Kidney epithelial cell (primary cell): Measurements from ENCODE around the gene STAT3. TPM values are rescaled to one million over a fixed set of nuclear protein-coding genes. Genes with fewer than 3 reads are reported as not detected.

Source experiments
- DNase-seq: peaks from one replicate; pipeline ENCODE4 v3.0.0-alpha.2; 2010; ENCODE audit warnings: low read depth
- H3K27me3 ChIP-seq: 2 replicates; pipeline ENCODE4 v1.6.0; 2011; ENCODE audit warnings: low read length; ENCODE audit not compliant: control insufficient read depth, insufficient read depth
- H3K36me3 ChIP-seq: 2 replicates; pipeline ENCODE4 v1.5.1; 2011; ENCODE audit warnings: low read length; ENCODE audit not compliant: control insufficient read depth, insufficient read depth
- H3K4me3 ChIP-seq: 2 replicates; pipeline ENCODE4 v1.5.1; 2011; ENCODE audit warnings: low read depth, mild to moderate bottlenecking, control low read depth, low read length
- total RNA-seq: library from RNA; depleted of rRNA; stranded (reverse); fragments of >200 nt; gene quantifications from 2 replicates; pipeline ENCODE4 v1.2.3, GENCODE V29; 2015
- TF ChIP-seq, protein P1 (sequence below): IDR thresholded peaks from 2 replicates; pipeline ENCODE4 v1.5.1; 2011; ENCODE audit warnings: mild to moderate bottlenecking, moderate library complexity, low read length, control low read depth, inconsistent platforms; ENCODE audit not compliant: insufficient read depth, poor library complexity, severe bottlenecking

STAT3 gene
- total RNA-seq, 1 donor from 2014 or later, result 74.9 TPM

- TF ChIP-seq, protein P1, sequence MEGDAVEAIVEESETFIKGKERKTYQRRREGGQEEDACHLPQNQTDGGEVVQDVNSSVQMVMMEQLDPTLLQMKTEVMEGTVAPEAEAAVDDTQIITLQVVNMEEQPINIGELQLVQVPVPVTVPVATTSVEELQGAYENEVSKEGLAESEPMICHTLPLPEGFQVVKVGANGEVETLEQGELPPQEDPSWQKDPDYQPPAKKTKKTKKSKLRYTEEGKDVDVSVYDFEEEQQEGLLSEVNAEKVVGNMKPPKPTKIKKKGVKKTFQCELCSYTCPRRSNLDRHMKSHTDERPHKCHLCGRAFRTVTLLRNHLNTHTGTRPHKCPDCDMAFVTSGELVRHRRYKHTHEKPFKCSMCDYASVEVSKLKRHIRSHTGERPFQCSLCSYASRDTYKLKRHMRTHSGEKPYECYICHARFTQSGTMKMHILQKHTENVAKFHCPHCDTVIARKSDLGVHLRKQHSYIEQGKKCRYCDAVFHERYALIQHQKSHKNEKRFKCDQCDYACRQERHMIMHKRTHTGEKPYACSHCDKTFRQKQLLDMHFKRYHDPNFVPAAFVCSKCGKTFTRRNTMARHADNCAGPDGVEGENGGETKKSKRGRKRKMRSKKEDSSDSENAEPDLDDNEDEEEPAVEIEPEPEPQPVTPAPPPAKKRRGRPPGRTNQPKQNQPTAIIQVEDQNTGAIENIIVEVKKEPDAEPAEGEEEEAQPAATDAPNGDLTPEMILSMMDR, result no peak
- Histone ChIP-seq H3K4me3 (no peak overlapping the region), H3K36me3 (no peaks in the 10 kb centered on the region), H3K27me3 (no peaks in the 10 kb centered on the region)
- no peak for DNase-seq
Observed at GRCh38 chr17:42347198-42347597, 41.0 kb downstream of the STAT3 start.

DNA sequence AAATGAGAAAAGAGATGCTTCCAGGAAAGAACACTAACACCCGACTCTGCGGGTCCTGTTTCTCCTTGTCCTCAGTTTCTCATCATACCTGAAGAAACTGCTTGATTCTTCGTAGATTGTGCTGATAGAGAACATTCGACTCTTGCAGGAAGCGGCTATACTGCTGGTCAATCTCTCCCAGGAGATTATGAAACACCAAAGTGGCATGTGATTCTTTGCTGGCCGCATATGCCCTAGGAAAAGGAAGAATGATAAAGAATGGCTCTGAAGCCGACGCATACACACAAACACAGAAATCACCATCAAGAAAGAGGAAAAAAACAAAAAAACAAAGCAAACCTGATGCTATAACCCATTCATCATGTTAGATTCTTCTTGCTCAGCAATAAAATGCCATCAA is 41.8 kb downstream of the STAT3 start:
- Histone ChIP-seq H3K4me3 (no peak overlapping the region), H3K27me3 (no peaks in the 10 kb centered on the region), H3K36me3 (no peaks in the 10 kb centered on the region)
- DNase-seq, result no peak
- TF ChIP-seq, protein P1, result no peak

GRCh38 chr17:42345396-42346073 is 42.7 kb downstream of the STAT3 start:
- no peak for DNase-seq
- no peaks in the 10 kb centered on the region for H3K36me3 ChIP-seq
- H3K27me3 ChIP-seq, result no peaks in the 10 kb centered on the region
- H3K4me3 ChIP-seq, result no peak overlapping the region
- TF ChIP-seq, protein P1, result no peak

DNA sequence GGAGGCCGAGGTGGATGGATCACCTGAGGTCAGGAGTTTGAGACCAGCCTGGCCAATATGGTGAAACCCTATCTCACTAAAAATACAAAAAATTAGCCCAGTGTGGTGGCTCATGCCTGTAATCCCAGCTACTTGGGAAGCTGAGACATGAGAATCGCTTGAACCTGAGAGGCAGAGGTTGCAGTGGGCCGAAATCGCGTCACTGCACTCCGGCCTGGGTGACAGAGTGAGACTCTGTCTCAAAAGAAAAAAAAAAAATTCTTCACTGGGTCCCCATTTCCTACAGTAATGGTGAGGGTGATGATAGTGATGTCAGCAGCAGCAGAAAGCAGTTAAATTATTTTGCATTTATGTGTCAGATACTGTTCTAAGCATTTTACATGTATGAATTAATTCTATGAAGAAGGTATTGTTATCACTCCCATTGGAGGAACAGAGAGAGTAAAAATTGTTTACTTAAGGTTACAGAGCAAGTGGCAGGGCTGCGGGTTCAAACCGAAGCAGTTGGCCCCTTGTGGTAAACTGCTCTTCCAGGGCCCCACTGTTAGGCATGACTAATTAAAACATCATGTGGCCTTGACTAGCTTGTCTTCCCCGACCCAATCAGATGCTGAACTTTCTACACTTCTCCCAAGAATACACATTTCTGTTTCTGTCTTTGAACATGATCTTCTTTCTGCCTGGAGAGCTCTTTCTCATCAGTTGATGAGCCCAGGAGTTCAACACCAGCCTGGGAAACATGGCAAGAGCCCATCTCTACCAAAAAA is 45.8 kb downstream of the STAT3 start:
- no peak overlapping the region for H3K4me3 ChIP-seq
- DNase-seq, result no peak
- TF ChIP-seq, protein P1, result no peak
- no peaks in the 10 kb centered on the region for H3K36me3 ChIP-seq
- no peaks in the 10 kb centered on the region for H3K27me3 ChIP-seq

DNA sequence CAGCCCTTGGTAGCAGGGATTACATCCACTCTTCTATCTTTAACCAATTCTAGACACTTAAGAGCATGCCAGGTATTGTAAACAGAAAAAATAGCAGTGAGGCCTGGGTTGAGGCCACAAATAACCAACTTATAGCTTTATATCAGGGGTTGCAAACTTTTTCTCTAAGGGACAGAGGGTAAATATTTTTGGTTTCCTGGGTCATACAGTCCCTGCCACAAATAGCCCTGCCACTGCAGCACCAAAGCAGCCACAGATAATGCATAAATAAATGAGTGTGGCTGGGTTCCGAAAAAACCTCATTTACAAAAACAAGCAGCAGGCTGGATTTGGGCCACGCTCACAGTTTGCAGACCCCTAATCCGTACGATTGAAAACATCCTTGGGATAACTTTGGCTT is 46.7 kb downstream of the STAT3 start:
- no peaks in the 10 kb centered on the region for H3K36me3 ChIP-seq
- H3K4me3 ChIP-seq, result no peak overlapping the region
- TF ChIP-seq, protein P1, result no peak
- no peaks in the 10 kb centered on the region for H3K27me3 ChIP-seq
- DNase-seq, result no peak

DNA sequence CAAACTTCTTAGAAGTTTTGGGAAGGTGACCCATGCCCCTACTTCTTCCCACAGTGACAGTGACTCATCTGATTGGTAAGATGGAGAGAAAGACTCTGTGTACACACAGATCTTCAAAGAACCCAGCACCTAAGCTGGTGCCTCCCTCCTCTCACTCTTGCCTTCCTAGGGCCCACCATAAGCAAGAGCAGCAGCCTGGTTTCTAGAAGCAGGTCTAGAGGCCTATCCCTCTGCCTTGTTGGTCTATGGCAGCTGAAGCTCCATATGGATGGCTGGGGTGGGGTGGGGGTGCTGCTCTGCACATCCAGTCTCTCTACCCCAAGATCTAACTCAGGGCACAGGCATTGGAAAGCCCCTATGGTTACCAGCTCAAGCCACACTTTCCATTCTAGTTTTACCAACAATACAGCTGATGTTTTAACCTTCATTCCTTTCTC is 47.5 kb downstream of the STAT3 start:
- no peak overlapping the region for H3K4me3 ChIP-seq
- no peak for DNase-seq
- no peaks in the 10 kb centered on the region for H3K27me3 ChIP-seq
- TF ChIP-seq, protein P1, result no peak
- no peaks in the 10 kb centered on the region for H3K36me3 ChIP-seq
